DOHH2 (cell line): Measurements from ENCODE around the gene COL5A1.

ENCODE experiments used
- H3F3A ChIP-seq: fragments of 200-600 bp; sonication (generic), shearing (Covaris generic); 2 replicates; pipeline ENCODE4 v1.6.0; 2016; ENCODE audit warnings: antibody characterized with exemption, mild to moderate bottlenecking; ENCODE audit not compliant: control insufficient read depth, insufficient read depth
- H3K27ac ChIP-seq: fragments of 200-600 bp; sonication (generic); 2 replicates; pipeline ENCODE4 v1.5.1; 2014; ENCODE audit warnings: low read depth, mild to moderate bottlenecking, low read length, moderate library complexity
- H3K27me3 ChIP-seq: fragments of 200-600 bp; sonication (generic); 2 replicates; pipeline ENCODE4 v1.6.1; 2014; ENCODE audit warnings: mild to moderate bottlenecking, low read length, mixed read lengths; ENCODE audit not compliant: control insufficient read depth
- H3K36me3 ChIP-seq: fragments of 200-600 bp; sonication (generic); 2 replicates; pipeline ENCODE4 v1.6.1; 2014; ENCODE audit warnings: mild to moderate bottlenecking, low read length, moderate library complexity, mixed read lengths; ENCODE audit not compliant: control insufficient read depth
- H3K4me1 ChIP-seq: fragments of 200-600 bp; sonication (generic); 2 replicates; pipeline ENCODE4 v1.6.1; 2014; ENCODE audit warnings: mild to moderate bottlenecking, low read length, mixed read lengths; ENCODE audit not compliant: control insufficient read depth
- H3K4me2 ChIP-seq: fragments of 200-600 bp; sonication (generic); 2 replicates; pipeline ENCODE4 v1.6.0; 2014; ENCODE audit warnings: mild to moderate bottlenecking, low read length, moderate library complexity
- H3K4me3 ChIP-seq: fragments of 200-600 bp; sonication (generic); 2 replicates; pipeline ENCODE4 v1.5.1; 2014; ENCODE audit warnings: mild to moderate bottlenecking, low read length, mixed read lengths
- H3K79me2 ChIP-seq: fragments of 200-600 bp; sonication (generic); 2 replicates; pipeline ENCODE4 v1.6.1; 2014; ENCODE audit warnings: mild to moderate bottlenecking, low read length, mixed read lengths; ENCODE audit not compliant: control insufficient read depth
- H3K9me2 ChIP-seq: fragments of 200-600 bp; sonication (generic); replicated peaks from 2 replicates; pipeline ENCODE4 v1.6.1; 2014; ENCODE audit warnings: mild to moderate bottlenecking, low read length, mixed read lengths; ENCODE audit not compliant: control insufficient read depth
- H3K9me3 ChIP-seq: fragments of 200-600 bp; sonication (generic); 2 replicates; pipeline ENCODE4 v1.6.1; 2014; ENCODE audit warnings: antibody characterized with exemption, low read length, mixed read lengths; ENCODE audit not compliant: control insufficient read depth, insufficient read depth
- H4K20me1 ChIP-seq: fragments of 200-600 bp; sonication (generic); 2 replicates; pipeline ENCODE4 v1.6.0; 2014; ENCODE audit warnings: low read depth, mild to moderate bottlenecking, antibody characterized with exemption, low read length, moderate library complexity; ENCODE audit not compliant: control insufficient read depth, insufficient read depth
- CTCF ChIP-seq: fragments of 200-600 bp; sonication (generic); IDR thresholded peaks from one replicate; pipeline ENCODE4 v1.5.1; 2014; ENCODE audit warnings: antibody characterized with exemption, mild to moderate bottlenecking, low read depth, low read length; ENCODE audit not compliant: poor library complexity, severe bottlenecking
- EZH2phosphoT487 ChIP-seq: fragments of 200-600 bp; sonication (generic); IDR thresholded peaks from 2 replicates; pipeline ENCODE4 v1.6.1; 2017; ENCODE audit warnings: borderline replicate concordance, mild to moderate bottlenecking, antibody characterized with exemption, low read length, moderate library complexity, mixed read lengths

Gene COL5A1

GRCh38 chr9:134863306-134863902 lies 221.8 kb downstream of the COL5A1 start:
- H3K9me2 ChIP-seq, result no peaks in the 10 kb centered on the region
- H3K4me1 ChIP-seq, result peaks cover 8% of the 10 kb centered on the region
- no peaks in the 10 kb centered on the region for H4K20me1 ChIP-seq
- no peak overlapping the region for H3K4me2 ChIP-seq
- H3K27me3 ChIP-seq, result no peaks in the 10 kb centered on the region
- H3K36me3 ChIP-seq, result no peaks in the 10 kb centered on the region
- no peak overlapping the region for H3K27ac ChIP-seq
- no peaks in the 10 kb centered on the region for H3K9me3 ChIP-seq
- TF ChIP-seq CTCF (no peak), EZH2phosphoT487 (no peak)
- H3F3A ChIP-seq, result no peaks in the 10 kb centered on the region
- no peak overlapping the region for H3K4me3 ChIP-seq
- no peaks in the 10 kb centered on the region for H3K79me2 ChIP-seq

GRCh38 chr9:134863941-134864820 lies 222.6 kb downstream of the COL5A1 start:
- H3K27me3 ChIP-seq, result no peaks in the 10 kb centered on the region
- H4K20me1 ChIP-seq, result no peaks in the 10 kb centered on the region
- no peak overlapping the region for H3K4me2 ChIP-seq
- no peaks in the 10 kb centered on the region for H3K36me3 ChIP-seq
- H3K4me3 ChIP-seq, result no peak overlapping the region
- no peaks in the 10 kb centered on the region for H3F3A ChIP-seq
- TF ChIP-seq CTCF, result no peak
- no peak for TF ChIP-seq EZH2phosphoT487
- no peak overlapping the region for H3K27ac ChIP-seq
- no peaks in the 10 kb centered on the region for H3K9me3 ChIP-seq
- H3K79me2 ChIP-seq, result no peaks in the 10 kb centered on the region
- H3K9me2 ChIP-seq, result no peaks in the 10 kb centered on the region
- H3K4me1 ChIP-seq, result peaks cover 15% of the 10 kb centered on the region

DNA sequence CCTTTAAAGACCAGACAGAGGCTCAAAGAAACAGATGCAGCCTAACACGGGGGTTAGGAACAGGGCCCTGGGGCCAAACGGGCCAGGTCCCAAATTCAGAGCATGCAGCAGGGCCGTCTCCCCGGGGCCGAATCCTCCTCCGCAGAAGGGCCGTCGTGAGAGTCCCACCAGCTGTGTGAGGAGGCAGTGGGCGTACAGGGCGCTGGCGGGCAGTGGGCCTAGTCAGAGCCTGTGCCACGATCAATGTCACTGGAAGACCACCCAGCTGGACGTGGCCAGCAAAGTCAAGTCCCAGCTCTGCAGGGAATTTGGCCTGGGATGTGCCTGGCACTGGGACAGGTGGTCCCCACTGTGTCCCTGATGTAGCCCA lies 223.2 kb downstream of the COL5A1 start:
- Histone ChIP-seq H3K36me3 (no peaks in the 10 kb centered on the region), H3F3A (no peaks in the 10 kb centered on the region), H3K9me3 (no peaks in the 10 kb centered on the region), H4K20me1 (no peaks in the 10 kb centered on the region), H3K9me2 (no peaks in the 10 kb centered on the region), H3K4me3 (no peak overlapping the region), H3K4me1 (peaks cover 22% of the 10 kb centered on the region), H3K79me2 (no peaks in the 10 kb centered on the region), H3K4me2 (no peak overlapping the region), H3K27ac (no peak overlapping the region), H3K27me3 (no peaks in the 10 kb centered on the region)
- TF ChIP-seq CTCF (no peak), EZH2phosphoT487 (no peak)
